CD4-positive, alpha-beta T cell treated with Interleukin-10 for 1 hour (primary cell): ENCODE results near the gene SLC24A4.
"Not testable (repeated sequence)": the region's sequence is repeated elsewhere in the genome, so short reads cannot be mapped to it uniquely, and the experiment has no call there.

Experiments
- DNase-seq: peaks from one replicate; pipeline ENCODE4 v3.0.0-alpha.2; 2020

SLC24A4 gene

DNA sequence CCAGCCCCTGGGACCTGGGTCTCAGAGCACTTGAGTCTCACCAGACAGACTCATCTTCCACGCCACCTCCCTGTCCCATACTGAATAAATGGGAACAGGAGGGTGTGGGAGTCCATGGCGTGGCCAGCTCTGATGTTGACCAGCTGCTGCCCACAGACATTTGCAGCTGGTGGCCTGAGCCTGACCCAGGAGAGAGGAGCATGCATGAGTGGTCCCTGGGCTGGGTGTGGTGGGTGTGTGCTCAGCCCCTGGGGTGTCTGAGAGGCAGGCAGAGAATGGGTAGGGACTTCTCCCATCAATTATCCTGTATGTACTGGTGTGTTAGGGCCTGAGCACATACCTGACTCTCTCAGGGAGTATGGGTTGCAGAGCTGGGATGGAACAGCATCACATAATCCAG is 49.3 kb downstream of the SLC24A4 start:
- DNase-seq: no peak

DNA sequence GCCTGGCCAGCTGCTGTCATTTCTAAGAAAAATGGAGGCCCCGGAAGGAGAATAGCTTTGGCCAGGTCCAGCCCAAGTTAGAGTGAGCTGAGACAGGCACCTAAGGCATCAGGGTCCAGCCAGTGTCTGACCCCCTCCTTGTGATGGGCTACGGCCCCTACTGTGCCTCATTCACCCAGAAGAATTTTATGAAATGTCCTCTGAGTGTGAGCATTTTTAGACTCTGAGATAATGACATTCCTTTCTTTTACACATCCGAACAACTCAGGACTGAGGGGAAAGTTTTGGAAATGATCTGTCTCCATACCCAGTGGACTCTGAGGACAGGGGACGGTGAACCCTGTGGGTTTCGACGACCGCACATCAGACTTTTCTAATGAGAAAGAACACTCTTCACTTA is 50.4 kb downstream of the SLC24A4 start:
- no peak for DNase-seq

DNA sequence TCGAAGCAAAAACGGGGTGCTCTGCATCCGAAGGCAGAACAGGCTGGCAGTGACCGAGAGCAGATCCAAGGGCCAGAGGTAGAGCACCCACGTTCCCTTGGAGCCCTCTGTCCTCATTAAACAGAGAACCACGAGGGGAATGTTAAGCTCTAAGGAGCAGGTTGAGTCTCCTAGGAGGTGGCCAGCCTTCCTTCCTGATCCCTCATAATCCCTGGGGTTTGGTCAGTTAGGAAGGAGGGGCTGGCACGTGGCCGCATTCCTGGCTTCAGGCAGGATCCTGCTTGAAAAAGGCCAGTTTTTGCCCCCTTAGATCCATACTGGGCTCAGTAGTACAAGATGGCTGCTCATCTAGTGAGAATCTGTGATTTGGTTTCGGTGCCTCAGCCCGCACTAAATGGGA is 57.2 kb downstream of the SLC24A4 start:
- DNase-seq: no peak

GRCh38 chr14:92380582-92380981 is 57.6 kb downstream of the SLC24A4 start:
- no peak for DNase-seq

DNA sequence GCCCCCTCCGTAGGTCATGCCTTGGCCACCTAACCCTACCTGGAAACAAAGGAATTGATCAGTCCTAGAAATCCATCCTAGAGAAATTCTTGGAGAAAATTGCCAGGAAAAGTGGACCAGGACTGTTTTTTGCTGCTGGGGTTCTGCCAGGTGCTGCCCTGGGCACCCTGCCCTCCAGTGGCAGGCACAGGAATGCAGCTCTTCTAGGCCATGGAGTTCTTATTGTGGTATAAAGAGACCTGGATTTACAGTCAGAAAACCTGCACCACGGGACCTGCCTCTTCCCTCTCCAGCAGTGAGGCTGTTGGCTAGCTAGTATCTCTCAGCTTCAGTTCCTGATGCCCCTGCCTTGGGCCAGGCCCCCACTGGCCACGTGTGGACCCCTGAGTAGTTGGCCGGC is 59.7 kb downstream of the SLC24A4 start:
- no peak for DNase-seq

GRCh38 chr14:92383805-92384204 is 60.8 kb downstream of the SLC24A4 start:
- DNase-seq: no peak

DNA sequence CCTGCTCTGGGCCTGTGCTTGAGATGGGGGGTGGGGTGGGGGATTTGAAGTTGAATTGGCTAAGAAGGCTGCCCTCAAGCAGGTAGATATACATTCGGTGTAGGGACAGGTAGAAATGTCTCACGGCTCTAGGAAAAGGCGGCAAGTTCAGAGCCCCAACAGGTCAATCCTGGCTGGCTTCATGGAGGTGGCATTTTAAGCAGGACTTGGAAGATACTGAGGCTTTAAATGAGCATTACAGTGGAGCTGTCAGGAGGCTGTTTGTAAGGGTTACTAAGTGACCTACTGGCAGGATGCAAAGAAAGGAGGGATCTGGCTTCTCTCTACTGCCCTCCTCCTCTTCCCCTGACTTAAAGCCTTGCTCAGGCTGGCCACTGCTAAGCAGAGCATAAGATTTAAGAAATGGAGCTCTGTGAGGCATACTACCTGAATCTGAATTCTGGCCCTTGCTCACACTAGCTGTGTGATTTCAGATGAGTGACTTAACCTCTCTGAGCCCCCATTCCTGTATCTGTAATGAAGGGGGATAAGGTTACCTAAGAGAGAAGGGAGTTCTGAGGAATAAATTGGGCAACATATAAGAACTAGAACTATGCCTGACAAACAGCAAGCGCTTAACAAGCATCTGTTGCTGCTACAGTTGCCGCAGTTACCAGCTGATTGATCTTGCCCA is 61.6 kb downstream of the SLC24A4 start:
- DNase-seq: no peak

DNA sequence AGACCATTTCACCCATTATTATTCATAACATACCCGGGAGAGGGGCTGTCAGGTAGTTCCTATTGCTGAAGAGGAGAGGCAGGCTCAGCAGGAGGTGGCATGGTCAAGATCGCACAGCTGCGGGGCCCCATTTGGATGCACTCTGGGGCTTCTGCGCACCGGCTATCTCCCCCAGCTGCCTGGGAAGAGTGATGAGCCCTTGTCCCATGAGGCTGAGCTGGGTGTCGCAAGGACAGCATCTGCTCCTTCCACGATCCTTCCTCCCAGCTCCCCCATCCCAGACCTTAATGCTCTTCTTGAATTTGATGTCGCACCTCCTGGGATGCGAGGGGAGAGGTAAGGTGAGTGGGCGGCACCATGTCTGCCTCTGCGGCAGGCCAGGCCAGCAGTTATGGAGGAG is 62.6 kb downstream of the SLC24A4 start:
- DNase-seq: no peak

GRCh38 chr14:92386165-92386564 is 63.2 kb downstream of the SLC24A4 start:
- no peak for DNase-seq

GRCh38 chr14:92386637-92387036 is 63.7 kb downstream of the SLC24A4 start:
- peak; percentile 11 for DNase-seq

- no peak for DNase-seq
Observed at GRCh38 chr14:92387578-92387977, 64.6 kb downstream of the SLC24A4 start.

DNA sequence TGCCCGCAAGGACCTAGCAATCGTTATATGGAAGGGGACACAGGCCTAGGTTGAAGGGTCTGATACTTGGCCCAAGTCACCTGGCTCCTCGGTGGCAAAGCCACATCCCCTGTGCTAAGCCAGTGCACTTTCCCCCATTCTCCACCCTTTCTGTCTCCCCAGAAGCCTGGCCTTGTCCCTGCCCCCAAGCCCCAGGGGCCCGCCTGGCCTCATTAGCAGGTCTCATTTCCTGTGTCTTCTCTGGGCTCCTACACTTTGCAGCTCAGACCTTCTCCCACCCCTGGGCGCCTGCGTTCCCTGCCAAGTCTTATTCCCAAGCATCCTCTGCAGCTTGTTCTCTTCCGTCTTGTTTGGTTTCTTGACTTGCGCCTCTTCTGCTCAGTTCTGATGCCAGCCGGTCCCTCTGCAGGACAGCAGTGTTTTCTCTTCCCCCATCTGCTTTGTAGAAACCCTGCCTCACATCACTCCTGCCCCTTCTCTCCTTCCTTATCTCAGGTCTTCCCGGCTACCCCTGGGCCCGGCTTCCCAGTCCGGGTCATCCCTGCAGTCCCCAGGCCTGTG is 66.7 kb downstream of the SLC24A4 start:
- no peak for DNase-seq

DNA sequence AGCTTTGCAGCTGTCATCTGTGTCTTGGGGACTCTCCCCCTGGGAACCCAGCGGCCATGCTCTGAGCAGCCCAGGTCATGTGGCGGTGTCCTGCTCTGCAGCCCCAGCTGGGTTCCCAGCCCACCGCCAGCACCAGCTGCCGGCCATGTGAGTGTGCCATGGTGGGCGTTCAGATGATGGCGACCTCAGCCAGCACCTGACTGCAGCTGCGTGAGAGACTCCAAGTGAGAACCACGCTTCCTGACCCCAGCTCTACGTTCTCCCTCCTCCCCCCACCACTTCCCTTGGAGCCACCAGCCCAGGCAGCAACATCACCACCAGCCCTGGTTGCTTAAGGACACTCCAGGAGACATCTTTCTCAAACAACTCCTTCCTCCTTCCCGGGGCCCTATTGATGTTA is 68.8 kb downstream of the SLC24A4 start:
- DNase-seq: no peak

- DNase-seq: no peak
Observed at GRCh38 chr14:92392711-92393110, 69.7 kb downstream of the SLC24A4 start.

DNA sequence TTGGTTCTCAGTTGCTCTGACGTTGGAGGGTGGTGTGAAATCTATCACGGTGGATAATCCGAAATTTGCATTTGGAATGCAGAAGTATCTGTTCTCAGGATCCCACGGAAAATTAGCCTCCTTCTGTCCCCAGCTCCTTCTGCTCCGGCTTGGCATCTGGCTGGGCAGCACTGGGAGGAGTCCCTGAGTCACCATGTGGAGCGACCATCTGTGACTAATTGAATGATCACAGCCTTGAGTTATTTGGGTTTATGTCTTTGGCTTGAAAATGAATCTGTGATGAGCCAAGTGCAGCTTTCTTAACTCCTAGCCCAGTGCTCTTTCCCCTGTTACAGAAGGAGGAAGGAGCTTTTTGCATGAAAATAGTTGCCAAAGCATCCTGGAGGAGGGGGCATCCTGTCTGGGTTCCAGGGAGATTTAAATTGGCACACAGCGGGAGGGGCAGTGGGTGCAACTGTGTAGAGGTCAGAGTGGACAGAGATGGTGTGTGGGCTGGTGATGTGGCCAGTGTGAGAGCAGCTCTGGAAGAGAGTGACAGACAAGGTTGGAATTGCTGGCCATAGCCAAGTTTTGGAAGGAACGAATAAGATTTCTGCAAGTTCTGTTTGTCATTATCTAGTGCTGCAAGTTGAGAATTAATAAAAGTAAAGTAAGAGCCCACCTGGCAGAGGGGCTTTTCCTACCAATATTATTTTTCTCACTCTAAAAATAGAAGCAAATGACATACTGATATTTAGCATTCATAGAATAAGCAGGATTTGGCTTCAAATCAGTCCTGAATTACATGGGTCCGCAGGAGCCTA is 74.4 kb downstream of the SLC24A4 start:
- no peak for DNase-seq

GRCh38 chr14:92397953-92398564 is 75.1 kb downstream of the SLC24A4 start:
- no peak for DNase-seq

DNA sequence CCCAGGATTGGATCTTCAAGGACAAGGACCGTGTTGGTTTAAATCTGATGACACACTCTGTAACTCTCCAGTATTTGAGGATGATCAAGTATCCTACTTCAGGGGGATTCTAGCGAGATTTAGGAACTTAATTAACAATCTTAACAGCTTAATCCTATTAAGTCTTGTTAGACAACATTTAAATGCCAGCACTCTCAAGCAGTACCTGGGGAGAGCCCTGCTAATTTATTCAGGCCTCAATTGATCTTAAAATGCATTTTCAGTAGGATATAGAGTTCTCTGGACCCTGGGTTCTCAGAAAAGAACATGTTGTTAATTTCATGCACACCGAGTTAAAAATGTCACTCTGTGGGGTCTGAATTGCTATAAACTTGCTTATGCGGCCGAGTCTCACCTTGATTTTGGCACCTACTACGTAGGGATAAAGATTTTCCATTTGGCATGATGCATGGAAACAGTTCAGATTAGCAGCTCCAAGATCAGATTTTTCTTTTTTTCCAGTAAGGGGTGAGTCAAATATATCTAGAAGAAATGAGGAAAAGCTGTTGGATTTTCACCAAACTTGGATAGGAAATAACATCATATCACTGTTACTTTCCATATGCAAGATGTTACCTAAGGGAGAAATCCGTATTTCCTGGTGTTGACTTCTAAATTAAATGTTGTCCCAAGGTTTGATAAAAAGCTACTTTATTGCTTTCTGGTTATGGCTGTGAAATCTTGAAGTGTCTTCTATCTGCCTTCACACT is 76.1 kb downstream of the SLC24A4 start:
- no peak for DNase-seq

DNA sequence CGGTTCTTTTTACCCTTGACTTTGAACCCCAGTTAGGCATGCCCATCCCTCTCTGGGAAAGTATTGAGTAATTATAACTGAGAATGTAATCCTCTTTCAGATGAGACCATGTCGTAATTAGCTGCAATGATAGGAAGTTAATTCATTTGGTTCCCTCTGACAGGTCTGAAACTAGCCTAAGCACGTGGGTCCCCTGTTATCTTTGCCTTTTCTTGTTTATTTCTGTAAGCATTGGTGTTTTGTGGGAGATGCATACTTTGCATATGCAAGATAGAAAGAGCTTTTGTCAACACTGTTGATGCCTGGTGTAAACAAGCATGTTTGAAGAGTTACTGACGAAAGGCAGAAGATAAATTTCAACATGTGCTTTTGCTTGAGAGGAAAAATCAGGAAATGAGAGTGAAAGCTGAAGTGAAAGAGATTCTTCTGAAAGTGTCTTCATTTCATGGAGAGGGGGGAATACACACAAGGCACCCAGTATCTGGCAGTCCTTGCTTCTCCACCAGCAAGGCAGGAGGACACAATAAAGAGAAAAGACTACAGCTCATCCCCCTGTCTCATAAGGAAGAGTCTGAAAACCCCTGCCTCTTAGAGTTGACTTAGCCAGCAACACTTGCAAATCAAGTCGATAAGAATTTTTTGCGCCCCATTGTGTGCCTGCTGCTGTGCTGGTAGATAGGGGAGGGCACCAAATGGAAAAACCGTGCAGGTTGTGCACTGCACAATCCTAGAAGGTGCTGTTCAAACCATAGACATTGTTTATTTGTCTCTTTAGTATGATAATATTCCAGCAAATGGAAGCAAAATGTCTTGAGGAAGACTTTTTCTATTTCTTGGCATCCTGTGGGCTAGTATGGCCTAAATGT is 77.8 kb downstream of the SLC24A4 start:
- DNase-seq: no peak

DNA sequence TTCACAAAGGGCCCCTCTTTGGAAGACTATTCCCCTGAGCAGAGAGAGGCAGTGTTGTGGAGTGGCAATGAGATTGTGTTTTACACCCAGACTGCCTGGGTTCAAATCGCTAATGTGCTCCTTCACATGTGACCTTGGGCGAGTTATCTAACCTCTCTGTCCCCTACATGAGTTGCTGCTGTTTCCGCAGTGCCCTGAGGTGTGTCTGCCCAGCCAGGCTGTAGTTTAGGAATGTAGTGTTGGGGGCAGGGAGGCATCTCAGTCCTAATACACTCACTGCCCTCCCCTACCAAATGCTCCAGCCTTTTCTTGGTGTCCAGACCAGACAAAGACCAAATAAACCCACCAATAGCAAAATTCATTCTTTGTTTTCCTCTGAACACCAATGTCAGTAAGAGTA is 78.6 kb downstream of the SLC24A4 start:
- no peak for DNase-seq

DNA sequence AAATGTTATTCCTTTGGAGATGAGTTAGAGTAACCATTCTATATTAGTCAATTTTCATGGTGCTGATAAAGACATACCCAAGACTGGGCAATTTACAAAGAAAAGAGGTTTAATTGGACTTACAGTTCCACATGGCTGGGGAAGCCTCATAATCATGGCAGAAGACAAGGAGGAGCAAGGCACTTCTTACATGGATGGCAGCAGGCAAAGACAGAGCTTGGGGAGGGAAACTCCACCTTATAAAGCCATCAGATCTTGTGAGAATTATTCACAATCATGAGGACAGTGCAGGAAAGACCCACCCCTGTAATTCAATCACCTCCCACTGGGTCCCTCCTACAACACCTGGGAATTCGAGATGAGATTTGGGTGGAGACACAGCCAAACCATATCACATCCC is 79.5 kb downstream of the SLC24A4 start:
- DNase-seq: not testable (repeated sequence)

DNA sequence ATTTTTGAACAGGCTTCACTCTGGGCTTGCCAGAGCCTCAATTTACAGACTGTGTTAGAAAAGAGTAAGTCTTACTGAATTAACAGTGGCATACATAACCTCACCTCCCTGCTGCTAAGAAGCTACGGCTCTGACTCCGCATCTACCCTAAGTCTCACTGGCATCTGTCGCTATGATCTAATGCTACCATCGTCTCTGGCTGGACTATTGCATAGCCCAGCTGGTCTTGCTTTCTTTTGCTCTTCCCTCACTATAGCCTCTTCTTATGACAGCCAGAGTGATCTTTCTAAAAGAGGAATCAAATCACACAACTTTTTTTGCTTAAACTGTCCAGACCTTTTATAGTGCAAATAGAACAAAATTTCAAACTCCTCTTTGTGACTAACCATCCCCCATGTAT is 81.1 kb downstream of the SLC24A4 start:
- DNase-seq: no peak

DNA sequence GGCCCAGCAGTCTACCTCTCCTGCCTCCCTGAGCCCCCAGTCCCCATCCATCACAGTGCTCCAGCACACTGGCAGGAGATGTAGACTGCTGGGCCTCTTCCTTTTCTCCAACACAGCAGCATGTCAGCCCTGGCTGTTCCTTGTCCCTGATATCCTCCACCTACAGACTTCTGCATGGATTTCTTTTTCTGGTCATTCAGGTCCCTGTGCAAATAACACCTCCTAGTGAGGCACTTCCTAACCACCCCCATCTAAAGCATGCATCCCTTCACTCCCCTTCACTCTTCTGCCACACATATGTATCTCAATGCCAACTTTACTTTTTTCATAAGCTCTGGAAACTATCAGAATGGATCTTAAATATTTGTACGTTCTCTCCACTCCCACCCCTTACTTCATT is 81.5 kb downstream of the SLC24A4 start:
- DNase-seq: no peak
